HCT116 (cell line): ENCODE measurements around the gene MSH3. TPM values are rescaled to one million over a fixed set of nuclear protein-coding genes. Genes with fewer than 3 reads are reported as not detected.

Experiments used
- ATAC-seq: fragments of 200-7000 bp; cut with Tn5 transposase; 2 replicates; pipeline ENCODE4 v1.9.1; 2020; ENCODE audit warnings: mild to moderate bottlenecking, moderate library complexity
- BruUV-seq: library from RNA; stranded (reverse); fragments of 400-500 nt; replicated peaks from 2 replicates; lab custom pipeline; 2021; lab: Mats Ljungman, UMichigan
- CTCF ChIA-PET: fragments of 300-600 bp; sonication (Branson Sonifier 250); formaldehyde crosslinking; loops from one replicate; lab custom pipeline; 2021; ENCODE audit warnings: antibody characterized with exemption; lab: Charles Lee
- POLR2A ChIA-PET: fragments of 300-600, 350-600 bp; sonication (Branson Sonifier 250); formaldehyde crosslinking; loops from one replicate; lab custom pipeline; 2021; ENCODE audit warnings: antibody characterized with exemption; lab: Charles Lee
- RAD21 ChIA-PET, 2 experiments: fragments of 300-600 bp; sonication (Branson Sonifier 250); formaldehyde crosslinking; loops; one replicate each; lab custom pipeline; 2023; ENCODE audit warnings: low total read pairs in 2 of 2; ENCODE audit not compliant: uncharacterized antibody in 2 of 2, unreplicated experiment in 2 of 2, low non-redundant PET in 1 of 2; lab: Charles Lee
- DNase-seq: peaks from one replicate; pipeline ENCODE4 v3.0.0-alpha.2; 2010; ENCODE audit warnings: low read depth, low spot score
- H2AFZ ChIP-seq: fragments of 200-600 bp; shearing (Covaris generic), sonication (generic); 2 replicates; pipeline ENCODE4 v1.6.1; 2017; ENCODE audit warnings: low read depth, mixed run types, mixed read lengths, antibody characterized with exemption, low read length; ENCODE audit not compliant: poor library complexity, severe bottlenecking
- H3K27ac ChIP-seq: 2 replicates; pipeline ENCODE4 v1.5.1; 2012; ENCODE audit warnings: low read depth, low read length
- H3K27me3 ChIP-seq: fragments of 200-600 bp; sonication (generic); 2 replicates; pipeline ENCODE4 v1.6.1; 2016; ENCODE audit warnings: mixed run types, low read length, mixed read lengths; ENCODE audit not compliant: insufficient read depth
- H3K36me3 ChIP-seq, 2 experiments: fragments of 200-500 bp in 1 of 2; fragments of 200-600 bp in 1 of 2; sonication (Bioruptor generic) in 1 of 2; sonication (generic) in 1 of 2; 2 replicates each; pipeline versions ENCODE4 v1.5.1 to v1.6.1; 2014 to 2016; ENCODE audit warnings: low read length in 2 of 2, inconsistent platforms in 1 of 2, mixed read lengths in 1 of 2, mixed run types in 1 of 2; ENCODE audit not compliant: insufficient read depth in 2 of 2, control insufficient read depth in 1 of 2
- H3K4me1 ChIP-seq, 2 experiments: fragments of 200-600 bp in 1 of 2; sonication (generic) in 1 of 2; 2 replicates each; pipeline versions ENCODE4 v1.5.1 to v1.6.1; 2012 to 2017; ENCODE audit warnings: low read length in 2 of 2, inconsistent platforms in 1 of 2, mild to moderate bottlenecking in 1 of 2, mixed read lengths in 1 of 2, mixed run types in 1 of 2, moderate library complexity in 1 of 2; ENCODE audit not compliant: insufficient read depth in 2 of 2, control insufficient read depth in 1 of 2
- H3K4me2 ChIP-seq: fragments of 200-600 bp; sonication (generic); 2 replicates; pipeline ENCODE4 v1.6.1; 2017; ENCODE audit warnings: mixed run types, low read length, mixed read lengths
- H3K4me3 ChIP-seq, 2 experiments: fragments of 200-600 bp in 1 of 2; sonication (generic) in 1 of 2; replicated peaks in 1 of 2; 2 replicates each; pipeline ENCODE4 v1.5.1; 2011 to 2016; ENCODE audit warnings: low read length in 2 of 2, control low read depth in 1 of 2, low read depth in 1 of 2, mild to moderate bottlenecking in 1 of 2, mixed read lengths in 1 of 2, mixed run types in 1 of 2
- H3K79me2 ChIP-seq: fragments of 200-600 bp; sonication (generic); 2 replicates; pipeline ENCODE4 v1.6.1; 2017; ENCODE audit warnings: mild to moderate bottlenecking, mixed run types, low read length, moderate library complexity, mixed read lengths; ENCODE audit not compliant: insufficient read depth
- H3K9ac ChIP-seq: fragments of 200-600 bp; sonication (generic); 2 replicates; pipeline ENCODE4 v1.6.1; 2016; ENCODE audit warnings: low read length, mixed read lengths
- H3K9me2 ChIP-seq: fragments of 200-600 bp; sonication (generic), shearing (Covaris generic); 2 replicates; pipeline ENCODE4 v1.6.1; 2017; ENCODE audit warnings: mixed run types, mild to moderate bottlenecking, moderate library complexity; ENCODE audit not compliant: insufficient read depth
- H3K9me3 ChIP-seq, 2 experiments: fragments of 200-500 bp in 1 of 2; fragments of 200-600 bp in 1 of 2; sonication (Bioruptor generic) in 1 of 2; sonication (generic) in 1 of 2; 2 replicates each; pipeline ENCODE4 v1.6.1; 2014 to 2017; ENCODE audit warnings: low read length in 2 of 2, mixed read lengths in 2 of 2, inconsistent platforms in 1 of 2, low read depth in 1 of 2, mild to moderate bottlenecking in 1 of 2, mixed run types in 1 of 2, moderate library complexity in 1 of 2; ENCODE audit not compliant: control insufficient read depth in 1 of 2, insufficient read depth in 1 of 2
- H4K20me1 ChIP-seq: fragments of 200-600 bp; sonication (generic), shearing (Covaris generic); 2 replicates; pipeline ENCODE4 v1.6.1; 2017; ENCODE audit warnings: mixed run types, mild to moderate bottlenecking, moderate library complexity; ENCODE audit not compliant: insufficient read depth
- CBX3 ChIP-seq: IDR thresholded peaks from 2 replicates; pipeline ENCODE4 v1.6.1; 2012; ENCODE audit warnings: low read depth
- CTCF ChIP-seq, 3 experiments: fragments of 200-600 bp in 1 of 3; sonication (generic) in 1 of 3; IDR thresholded peaks in 2 of 3; conservative IDR thresholded peaks in 1 of 3; 2 replicates each; pipeline ENCODE4 v1.5.1; 2012 to 2017; ENCODE audit warnings: low read depth in 2 of 3, low read length in 2 of 3, antibody characterized with exemption in 1 of 3, borderline replicate concordance in 1 of 3, control low read depth in 1 of 3, mild to moderate bottlenecking in 1 of 3, mixed read lengths in 1 of 3, mixed run types in 1 of 3, moderate library complexity in 1 of 3; ENCODE audit not compliant: insufficient read depth in 1 of 3
- EGR1 ChIP-seq: IDR thresholded peaks from 2 replicates; pipeline ENCODE4 v1.6.1; 2012; ENCODE audit warnings: low read depth
- ELF1 ChIP-seq: IDR thresholded peaks from 2 replicates; pipeline ENCODE4 v1.6.1; 2012; ENCODE audit warnings: low read depth, borderline replicate concordance
- EZH2 ChIP-seq: fragments of 200-600 bp; sonication (generic); IDR thresholded peaks from 2 replicates; pipeline ENCODE4 v1.6.1; 2017; ENCODE audit warnings: antibody characterized with exemption, mixed run types
- EZH2phosphoT487 ChIP-seq: fragments of 200-600 bp; IDR thresholded peaks from 2 replicates; pipeline ENCODE4 v1.6.1; 2018; ENCODE audit warnings: antibody characterized with exemption, borderline replicate concordance
- FOSL1 ChIP-seq: IDR thresholded peaks from 2 replicates; pipeline ENCODE4 v1.6.1; 2012; ENCODE audit warnings: low read depth
- JUND ChIP-seq: IDR thresholded peaks from 2 replicates; pipeline ENCODE4 v1.6.1; 2012
- MAX ChIP-seq: IDR thresholded peaks from 2 replicates; pipeline ENCODE4 v1.6.1; 2012
- POLR2A ChIP-seq: IDR thresholded peaks from 2 replicates; pipeline ENCODE4 v1.7.0; 2011; ENCODE audit warnings: borderline replicate concordance; ENCODE audit not compliant: insufficient read depth, insufficient read length; ENCODE audit errors: extremely low read depth
- POLR2AphosphoS5 ChIP-seq: IDR thresholded peaks from 2 replicates; pipeline ENCODE4 v1.6.1; 2011; ENCODE audit warnings: mild to moderate bottlenecking, low read depth, low read length, moderate library complexity
- RAD21 ChIP-seq: IDR thresholded peaks from 2 replicates; pipeline ENCODE4 v1.6.1; 2012; ENCODE audit warnings: low read depth, mild to moderate bottlenecking
- REST ChIP-seq: IDR thresholded peaks from 2 replicates; pipeline ENCODE4 v1.6.1; 2012; ENCODE audit warnings: low read depth
- SIN3A ChIP-seq: IDR thresholded peaks from 2 replicates; pipeline ENCODE4 v1.6.1; 2012; ENCODE audit warnings: low read depth
- ZBTB33 ChIP-seq: IDR thresholded peaks from 2 replicates; pipeline ENCODE4 v1.6.1; 2011; ENCODE audit warnings: mild to moderate bottlenecking, low read length, moderate library complexity; ENCODE audit not compliant: insufficient replicate concordance; ENCODE audit errors: extremely low read depth
- ZNF274 ChIP-seq: fragments of 200-500 bp; sonication (Bioruptor generic); IDR thresholded peaks from 2 replicates; pipeline ENCODE4 v1.6.1; 2014; ENCODE audit warnings: mild to moderate bottlenecking, low read depth, low read length, inconsistent platforms
- intact Hi-C: fragments of 100-400 bp; cut with micrococcal nuclease; formaldehyde crosslinking; loops from 2 replicates; pipeline ENCODE4 v1.10.0; 2022
- total RNA-seq: library from RNA; stranded (reverse); gene quantifications from one replicate; pipeline ENCODE4 v1.2.1, GENCODE V29; 2021; ENCODE audit not compliant: unreplicated experiment

MSH3 gene
- total RNA-seq, 1 experiment from 2014 or later = 4.9 TPM

GRCh38 chr5:80867233-80867632 lies 212.8 kb downstream of the MSH3 start:
- no peaks in the 10 kb centered on the region for H3K79me2 ChIP-seq
- BruUV-seq = no TSS peak
- no peak overlapping the region for H3K27ac ChIP-seq
- ATAC-seq (no peak), DNase-seq (no peak)
- no peaks in the 10 kb centered on the region for H3K9me3 ChIP-seq
- ChIA-PET RAD21 (no interaction called here), CTCF (no interaction called here), POLR2A (no interaction called here)
- no peak for TF ChIP-seq EZH2
- TF ChIP-seq ZNF274 = no peak
- no peak for TF ChIP-seq JUND
- no peak for TF ChIP-seq ELF1
- TF ChIP-seq MAX = no peak
- no peak for TF ChIP-seq RAD21
- TF ChIP-seq FOSL1 = no peak
- no peak for TF ChIP-seq POLR2AphosphoS5
- TF ChIP-seq POLR2A = no peak
- TF ChIP-seq SIN3A = no peak
- TF ChIP-seq REST = no peak
- TF ChIP-seq CBX3 = no peak
- TF ChIP-seq CTCF (IDR thresholded peaks at IDR 0.05 in 2 of 3, conservative IDR thresholded peaks at IDR 0.05 in 1 of 3; ENCODE audit: borderline replicate concordance in 1 of 3, insufficient read depth in 1 of 3, low read depth in 2 of 3, low read length in 2 of 3) = no peak
- TF ChIP-seq ZBTB33 = no peak
- no peak for TF ChIP-seq EGR1
- TF ChIP-seq EZH2phosphoT487 = no peak
- H4K20me1 ChIP-seq = no peaks in the 10 kb centered on the region
- H2AFZ ChIP-seq = no peak overlapping the region
- H3K9ac ChIP-seq = no peak overlapping the region
- H3K4me2 ChIP-seq = no peak overlapping the region
- peaks cover 7 to 13% of the 10 kb centered on the region in 2 experiments for H3K4me1 ChIP-seq
- no peaks in the 10 kb centered on the region for H3K36me3 ChIP-seq
- no peaks in the 10 kb centered on the region for H3K27me3 ChIP-seq
- H3K9me2 ChIP-seq = no peaks in the 10 kb centered on the region
- H3K4me3 ChIP-seq = no peak overlapping the region
- intact Hi-C loops = no loop called here
